BLaER1 (cell line): ENCODE measurements around the gene PTPRT.

Source experiments
- H3K27ac ChIP-seq: shearing (Covaris generic); formaldehyde crosslinking; 2 replicates; pipeline ENCODE4 v1.8.1; 2022
- H3K27me3 ChIP-seq: shearing (Covaris generic); formaldehyde crosslinking; 2 replicates; pipeline ENCODE4 v1.8.1; 2022
- H3K36me3 ChIP-seq: shearing (Covaris generic); formaldehyde crosslinking; 2 replicates; pipeline ENCODE4 v1.8.1; 2022
- H3K4me1 ChIP-seq: shearing (Covaris generic); formaldehyde crosslinking; 2 replicates; pipeline ENCODE4 v1.8.1; 2022
- H3K4me2 ChIP-seq: shearing (Covaris generic); formaldehyde crosslinking; 2 replicates; pipeline ENCODE4 v1.8.1; 2022
- H3K4me3 ChIP-seq: shearing (Covaris generic); formaldehyde crosslinking; 2 replicates; pipeline ENCODE4 v1.8.1; 2022
- H3K9ac ChIP-seq: shearing (Covaris generic); formaldehyde crosslinking; 2 replicates; pipeline ENCODE4 v1.8.1; 2022
- H3K9me3 ChIP-seq: shearing (Covaris generic); formaldehyde crosslinking; 2 replicates; pipeline ENCODE4 v1.8.1; 2022
- H4K20me1 ChIP-seq: shearing (Covaris generic); formaldehyde crosslinking; 2 replicates; pipeline ENCODE4 v1.8.1; 2022
- Cebpa-rat ChIP-seq: shearing (Covaris generic); IDR thresholded peaks from 2 replicates; pipeline ENCODE4 v1.8.1; 2022

PTPRT gene

GRCh38 chr20:42173440-42173839 is 1016.3 kb downstream of the PTPRT start:
- no peak for TF ChIP-seq Cebpa-rat
- H3K4me3 ChIP-seq: no peak overlapping the region
- H3K9ac ChIP-seq: no peak overlapping the region
- no peak overlapping the region for H3K27ac ChIP-seq
- no peaks in the 10 kb centered on the region for H4K20me1 ChIP-seq
- H3K36me3 ChIP-seq: no peaks in the 10 kb centered on the region
- no peaks in the 10 kb centered on the region for H3K9me3 ChIP-seq
- no peaks in the 10 kb centered on the region for H3K4me1 ChIP-seq
- H3K27me3 ChIP-seq: no peaks in the 10 kb centered on the region
- no peak overlapping the region for H3K4me2 ChIP-seq

- Histone ChIP-seq H3K9ac (no peak overlapping the region), H4K20me1 (no peaks in the 10 kb centered on the region), H3K4me3 (no peak overlapping the region), H3K4me1 (no peaks in the 10 kb centered on the region), H3K4me2 (no peak overlapping the region), H3K27ac (no peak overlapping the region), H3K36me3 (no peaks in the 10 kb centered on the region), H3K9me3 (no peaks in the 10 kb centered on the region), H3K27me3 (no peaks in the 10 kb centered on the region)
- TF ChIP-seq Cebpa-rat: no peak
Measured at GRCh38 chr20:42164121-42164890, 1025.4 kb downstream of the PTPRT start.

GRCh38 chr20:42161228-42161829 is 1028.4 kb downstream of the PTPRT start:
- Histone ChIP-seq H3K9ac (no peak overlapping the region), H3K36me3 (no peaks in the 10 kb centered on the region), H4K20me1 (no peaks in the 10 kb centered on the region), H3K9me3 (no peaks in the 10 kb centered on the region), H3K27me3 (no peaks in the 10 kb centered on the region), H3K4me2 (no peak overlapping the region), H3K4me3 (no peak overlapping the region), H3K4me1 (no peaks in the 10 kb centered on the region), H3K27ac (no peak overlapping the region)
- TF ChIP-seq Cebpa-rat: no peak

- Histone ChIP-seq H4K20me1 (no peaks in the 10 kb centered on the region), H3K27me3 (no peaks in the 10 kb centered on the region), H3K4me1 (no peaks in the 10 kb centered on the region), H3K9me3 (no peaks in the 10 kb centered on the region), H3K4me3 (no peak overlapping the region), H3K27ac (no peak overlapping the region), H3K36me3 (no peaks in the 10 kb centered on the region), H3K9ac (no peak overlapping the region), H3K4me2 (no peak overlapping the region)
- no peak for TF ChIP-seq Cebpa-rat
Measured at GRCh38 chr20:42159808-42160207, 1029.9 kb downstream of the PTPRT start.

GRCh38 chr20:42158272-42158671 is 1031.4 kb downstream of the PTPRT start:
- no peak overlapping the region for H3K27ac ChIP-seq

GRCh38 chr20:42155586-42155985 is 1034.1 kb downstream of the PTPRT start:
- Histone ChIP-seq H3K27me3 (no peaks in the 10 kb centered on the region), H3K4me3 (no peak overlapping the region), H4K20me1 (no peaks in the 10 kb centered on the region), H3K9ac (no peak overlapping the region), H3K4me1 (no peaks in the 10 kb centered on the region), H3K9me3 (no peaks in the 10 kb centered on the region), H3K4me2 (no peak overlapping the region), H3K36me3 (no peaks in the 10 kb centered on the region), H3K27ac (no peak overlapping the region)
- no peak for TF ChIP-seq Cebpa-rat

More at GRCh38 chr20:42158272-42158671, 1031.4 kb downstream of the PTPRT start:
- H3K4me1 ChIP-seq: no peaks in the 10 kb centered on the region
- H3K27me3 ChIP-seq: no peaks in the 10 kb centered on the region
- no peak overlapping the region for H3K4me3 ChIP-seq
- TF ChIP-seq Cebpa-rat: no peak
- no peak overlapping the region for H3K4me2 ChIP-seq
- H3K9me3 ChIP-seq: no peaks in the 10 kb centered on the region
- no peak overlapping the region for H3K9ac ChIP-seq
- H3K36me3 ChIP-seq: no peaks in the 10 kb centered on the region
- no peaks in the 10 kb centered on the region for H4K20me1 ChIP-seq

GRCh38 chr20:42152575-42152974 is 1037.1 kb downstream of the PTPRT start:
- H3K9me3 ChIP-seq: no peaks in the 10 kb centered on the region
- no peaks in the 10 kb centered on the region for H4K20me1 ChIP-seq
- no peak overlapping the region for H3K4me3 ChIP-seq
- H3K4me1 ChIP-seq: no peaks in the 10 kb centered on the region
- H3K27ac ChIP-seq: no peak overlapping the region
- H3K4me2 ChIP-seq: no peak overlapping the region
- no peak for TF ChIP-seq Cebpa-rat
- H3K9ac ChIP-seq: no peak overlapping the region
- no peaks in the 10 kb centered on the region for H3K36me3 ChIP-seq
- no peaks in the 10 kb centered on the region for H3K27me3 ChIP-seq

- no peak overlapping the region for H3K4me3 ChIP-seq
- H4K20me1 ChIP-seq: no peaks in the 10 kb centered on the region
- no peak for TF ChIP-seq Cebpa-rat
- no peak overlapping the region for H3K9ac ChIP-seq
- H3K36me3 ChIP-seq: no peaks in the 10 kb centered on the region
- H3K27ac ChIP-seq: no peak overlapping the region
- H3K9me3 ChIP-seq: no peaks in the 10 kb centered on the region
- H3K27me3 ChIP-seq: no peaks in the 10 kb centered on the region
- no peak overlapping the region for H3K4me2 ChIP-seq
- H3K4me1 ChIP-seq: no peaks in the 10 kb centered on the region
Measured at GRCh38 chr20:42150230-42150629, 1039.5 kb downstream of the PTPRT start.

GRCh38 chr20:42138729-42139128 is 1051.0 kb downstream of the PTPRT start:
- no peak overlapping the region for H3K4me2 ChIP-seq
- no peak overlapping the region for H3K27ac ChIP-seq
- H3K4me3 ChIP-seq: no peak overlapping the region
- H3K4me1 ChIP-seq: no peaks in the 10 kb centered on the region
- no peaks in the 10 kb centered on the region for H3K36me3 ChIP-seq
- H3K9ac ChIP-seq: no peak overlapping the region
- H3K9me3 ChIP-seq: no peaks in the 10 kb centered on the region
- H4K20me1 ChIP-seq: no peaks in the 10 kb centered on the region
- no peak for TF ChIP-seq Cebpa-rat
- no peaks in the 10 kb centered on the region for H3K27me3 ChIP-seq

GRCh38 chr20:42134265-42135098 is 1055.2 kb downstream of the PTPRT start:
- no peak overlapping the region for H3K27ac ChIP-seq
- H3K4me2 ChIP-seq: no peak overlapping the region
- no peaks in the 10 kb centered on the region for H3K4me1 ChIP-seq
- no peaks in the 10 kb centered on the region for H4K20me1 ChIP-seq
- no peaks in the 10 kb centered on the region for H3K27me3 ChIP-seq
- no peak overlapping the region for H3K4me3 ChIP-seq
- TF ChIP-seq Cebpa-rat: no peak
- no peaks in the 10 kb centered on the region for H3K9me3 ChIP-seq
- H3K36me3 ChIP-seq: no peaks in the 10 kb centered on the region
- H3K9ac ChIP-seq: no peak overlapping the region
